ENCODE measurements around the gene AGR3. TPM values are rescaled to one million over a fixed set of nuclear protein-coding genes. Genes with fewer than 3 reads are reported as not detected.

Gene AGR3
- polyA plus RNA-seq, 1 experiment: not detected

- H3K4me3 ChIP-seq (ENCODE audit: low read depth, low read length): no peak overlapping the region
- CTCF ChIA-PET: no interaction called here
These were observed 55.7 kb downstream of the AGR3 start for GRCh38 chr7:16826060-16826459.

GRCh38 chr7:16822029-16822428, 59.8 kb downstream of the AGR3 start:
- POLR2A ChIA-PET: no interaction called here
- Histone ChIP-seq H3K27ac (ENCODE audit: low read depth, low read length) (no peak overlapping the region), H3K9me3 (ENCODE audit: control insufficient read depth, insufficient read depth, low read length) (no peaks in the 10 kb centered on the region), H3K27me3 (ENCODE audit: control insufficient read depth, insufficient read depth, low read length) (no peaks in the 10 kb centered on the region), H3K4me3 (ENCODE audit: low read depth, low read length) (no peak overlapping the region)
- TF ChIP-seq CTCF (IDR thresholded peaks at IDR 0.05; ENCODE audit: low read depth, low read length): no peak
- DNase-seq (ENCODE audit: low read depth, low spot score): no peak
- CTCF ChIA-PET: no interaction called here

More at GRCh38 chr7:16826060-16826459, 55.7 kb downstream of the AGR3 start:
- H3K27ac ChIP-seq (ENCODE audit: low read depth, low read length): no peak overlapping the region
- no peak for TF ChIP-seq CTCF (IDR thresholded peaks at IDR 0.05; ENCODE audit: low read depth, low read length)
- no peaks in the 10 kb centered on the region for H3K27me3 ChIP-seq (ENCODE audit: control insufficient read depth, insufficient read depth, low read length)
- no peaks in the 10 kb centered on the region for H3K9me3 ChIP-seq (ENCODE audit: control insufficient read depth, insufficient read depth, low read length)
- POLR2A ChIA-PET: no interaction called here
- no peak for DNase-seq (ENCODE audit: low read depth, low spot score)

GRCh38 chr7:16818732-16819131, 63.1 kb downstream of the AGR3 start:
- Histone ChIP-seq H3K9me3 (ENCODE audit: control insufficient read depth, insufficient read depth, low read length) (no peaks in the 10 kb centered on the region), H3K4me3 (ENCODE audit: low read depth, low read length) (no peak overlapping the region), H3K27me3 (ENCODE audit: control insufficient read depth, insufficient read depth, low read length) (no peaks in the 10 kb centered on the region), H3K27ac (ENCODE audit: low read depth, low read length) (no peak overlapping the region)
- TF ChIP-seq CTCF (IDR thresholded peaks at IDR 0.05; ENCODE audit: low read depth, low read length): no peak
- CTCF ChIA-PET: interaction anchor here (0.7 kb wide), 1 partner anchor 1361 kb away, joined by 4 read pairs; no protein-coding TSS in a partner anchor
- POLR2A ChIA-PET: no interaction called here
- DNase-seq (ENCODE audit: low read depth, low spot score): no peak

- CTCF ChIA-PET: interaction anchor here (0.7 to 1.1 kb wide), 4 partner anchors 13 to 104 kb away, joined by 3 read pairs; partner anchors contain the start of gene AGR2
- Histone ChIP-seq H3K4me3 (ENCODE audit: low read depth, low read length) (no peak overlapping the region), H3K9me3 (ENCODE audit: control insufficient read depth, insufficient read depth, low read length) (no peaks in the 10 kb centered on the region), H3K27me3 (ENCODE audit: control insufficient read depth, insufficient read depth, low read length) (no peaks in the 10 kb centered on the region), H3K27ac (ENCODE audit: low read depth, low read length) (no peak overlapping the region)
- TF ChIP-seq CTCF (IDR thresholded peaks at IDR 0.05; ENCODE audit: low read depth, low read length): no peak
- no peak for DNase-seq (ENCODE audit: low read depth, low spot score)
- POLR2A ChIA-PET: interaction anchor here (0.6 kb wide), 1 partner anchor 15 kb away, joined by 3 read pairs; no protein-coding TSS in a partner anchor
These were observed 64.2 kb downstream of the AGR3 start for GRCh38 chr7:16817536-16817935.

GRCh38 chr7:16816824-16817223, 65.0 kb downstream of the AGR3 start:
- Histone ChIP-seq H3K27me3 (ENCODE audit: control insufficient read depth, insufficient read depth, low read length) (no peaks in the 10 kb centered on the region), H3K27ac (ENCODE audit: low read depth, low read length) (no peak overlapping the region), H3K4me3 (ENCODE audit: low read depth, low read length) (no peak overlapping the region), H3K9me3 (ENCODE audit: control insufficient read depth, insufficient read depth, low read length) (no peaks in the 10 kb centered on the region)
- TF ChIP-seq CTCF (IDR thresholded peaks at IDR 0.05; ENCODE audit: low read depth, low read length): no peak
- ChIA-PET CTCF (interaction anchor here (0.6 to 1.1 kb wide), 2 partner anchors 12 to 166 kb away, joined by 3 to 5 read pairs; partner anchors contain the start of gene AGR2), POLR2A (no interaction called here)
- DNase-seq (ENCODE audit: low read depth, low spot score): no peak
